SK-N-MC (cell line): Measurements from ENCODE around the gene P2RY8.
A peak's percentile ranks its signal among the peaks of the same experiment; 100 is the strongest.
"Not testable (repeated sequence)": the region's sequence is repeated elsewhere in the genome, so short reads cannot be mapped to it uniquely, and the experiment has no call there.

Experiments
- DNase-seq: peaks from one replicate; pipeline ENCODE4 v3.0.0-alpha.2; 2011; ENCODE audit warnings: low read depth, low spot score
- H3K27ac ChIP-seq: fragments of 200-600 bp; sonication (generic); 2 replicates; pipeline ENCODE4 v1.5.1; 2016; ENCODE audit warnings: mixed run types
- H3K36me3 ChIP-seq: fragments of 200-600 bp; sonication (generic); 2 replicates; pipeline ENCODE4 v1.6.1; 2017; ENCODE audit warnings: antibody characterized with exemption, low read length, mixed read lengths; ENCODE audit not compliant: insufficient read depth
- H3K4me3 ChIP-seq: fragments of 200-600 bp; sonication (generic); 2 replicates; pipeline ENCODE4 v1.5.1; 2016
- H3K9ac ChIP-seq: fragments of 200-600 bp; sonication (generic); 2 replicates; pipeline ENCODE4 v1.8.0; 2017; ENCODE audit warnings: mixed run types, mixed read lengths; ENCODE audit not compliant: insufficient read length
- H3K9me3 ChIP-seq: fragments of 200-600 bp; sonication (generic); 2 replicates; pipeline ENCODE4 v1.6.1; 2017; ENCODE audit warnings: low read depth, mild to moderate bottlenecking, antibody characterized with exemption, low read length, moderate library complexity, mixed read lengths
- EZH2 ChIP-seq: fragments of 200-600 bp; sonication (generic); IDR thresholded peaks from one replicate; pipeline ENCODE4 v1.6.1; 2017; ENCODE audit warnings: antibody characterized with exemption
- FOXP2 ChIP-seq: optimal IDR thresholded peaks from 2 replicates; pipeline ENCODE3; 2011; ENCODE audit warnings: mild to moderate bottlenecking, moderate library complexity; ENCODE audit not compliant: insufficient read depth; ENCODE audit errors: extremely low read length, control extremely low read depth
- POLR2AphosphoS5 ChIP-seq: IDR thresholded peaks from 2 replicates; pipeline ENCODE4 v1.6.1; 2012; ENCODE audit warnings: mild to moderate bottlenecking, low read depth, low read length, borderline replicate concordance

The P2RY8 gene

GRCh38 chrX:1546691-1547251, 9.8 kb upstream of the P2RY8 start:
- TF ChIP-seq POLR2AphosphoS5, result no peak
- no peak for DNase-seq
- Histone ChIP-seq H3K9ac (no peak overlapping the region), H3K4me3 (no peak overlapping the region), H3K27ac (no peak overlapping the region), H3K9me3 (no peaks in the 10 kb centered on the region), H3K36me3 (no peaks in the 10 kb centered on the region)

DNA sequence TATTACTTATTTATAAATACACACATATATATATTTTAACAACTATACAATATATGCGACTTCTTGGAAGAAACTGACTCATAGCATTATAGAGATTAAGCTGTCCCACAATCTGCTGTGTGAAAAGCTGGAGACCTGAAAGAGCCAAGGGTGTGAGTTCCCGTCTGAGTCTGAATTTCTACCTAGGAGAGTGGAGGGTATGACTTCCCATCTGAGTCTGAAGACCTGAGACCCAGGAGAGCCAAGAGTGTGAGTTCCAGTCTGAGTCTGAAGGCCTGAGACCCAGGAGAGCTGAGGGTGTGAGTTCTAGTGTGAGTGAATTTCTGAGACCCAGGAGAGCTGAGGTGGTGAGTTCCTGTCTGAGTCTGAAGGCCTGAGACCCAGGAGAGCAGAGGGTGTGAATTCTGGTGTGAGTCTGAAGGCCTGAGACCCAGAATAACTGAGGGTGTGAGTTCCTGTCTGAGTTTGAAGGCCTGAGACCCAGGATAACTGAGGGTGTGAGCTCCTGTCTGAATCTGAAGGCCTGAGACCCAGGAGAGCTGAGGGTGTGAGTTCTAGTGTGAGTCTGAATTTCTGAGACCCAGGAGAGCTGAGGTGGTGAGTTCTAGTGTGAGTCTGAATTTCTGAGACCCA, 8.9 kb upstream of the P2RY8 start:
- no peak overlapping the region for H3K4me3 ChIP-seq
- no peaks in the 10 kb centered on the region for H3K36me3 ChIP-seq
- H3K9ac ChIP-seq, result no peak overlapping the region
- no peak overlapping the region for H3K27ac ChIP-seq
- no peak for DNase-seq
- H3K9me3 ChIP-seq, result no peaks in the 10 kb centered on the region
- TF ChIP-seq EZH2, result no peak
- no peak for TF ChIP-seq POLR2AphosphoS5
- no peak for TF ChIP-seq FOXP2

- Histone ChIP-seq H3K4me3 (no peak overlapping the region), H3K9me3 (no peaks in the 10 kb centered on the region), H3K27ac (no peak overlapping the region), H3K9ac (no peak overlapping the region), H3K36me3 (no peaks in the 10 kb centered on the region)
- no peak for TF ChIP-seq POLR2AphosphoS5
- TF ChIP-seq EZH2, result no peak
- TF ChIP-seq FOXP2, result no peak
- DNase-seq, result no peak
These were observed 6.2 kb upstream of the P2RY8 start for GRCh38 chrX:1542994-1543725.

GRCh38 chrX:1539146-1539545, 2.2 kb upstream of the P2RY8 start:
- not testable (repeated sequence) for H3K27ac ChIP-seq, H3K4me3 ChIP-seq, H3K9ac ChIP-seq, H3K9me3 ChIP-seq, H3K36me3 ChIP-seq, DNase-seq

DNA sequence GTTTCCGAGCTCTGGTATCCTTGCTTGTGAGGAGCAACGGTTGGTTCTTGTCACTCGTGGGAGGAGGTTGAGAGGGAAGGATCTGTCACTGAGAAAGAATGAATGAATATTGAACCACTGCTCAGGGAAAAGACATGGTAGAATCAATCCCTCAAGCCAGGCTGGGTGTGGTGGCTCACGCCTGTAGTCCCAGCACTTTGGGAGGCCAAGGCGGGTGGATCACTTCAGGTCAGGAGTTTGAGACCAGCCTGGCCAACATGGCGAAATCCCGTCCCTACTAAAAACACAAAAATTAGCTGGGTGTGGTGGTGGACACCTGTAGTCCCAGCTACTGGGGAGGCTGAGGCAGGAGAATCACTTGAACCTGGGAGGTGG, 718 bp upstream of the P2RY8 start:
- not testable (repeated sequence) for H3K9ac ChIP-seq, H3K27ac ChIP-seq, H3K36me3 ChIP-seq, DNase-seq, H3K9me3 ChIP-seq
- H3K4me3 ChIP-seq, result 0 out of 2 replicates have a peak overlapping the region, but pooled peaks have one; percentile 37

GRCh38 chrX:1536712-1537030, 314 bp downstream of the P2RY8 start:
- Histone ChIP-seq H3K27ac (no peak overlapping the region), H3K36me3 (no peaks in the 10 kb centered on the region), H3K4me3 (no peak overlapping the region), H3K9ac (no peak overlapping the region), H3K9me3 (no peaks in the 10 kb centered on the region)
- DNase-seq, result no peak
- TF ChIP-seq FOXP2 (no peak), POLR2AphosphoS5 (no peak), EZH2 (no peak)

DNA sequence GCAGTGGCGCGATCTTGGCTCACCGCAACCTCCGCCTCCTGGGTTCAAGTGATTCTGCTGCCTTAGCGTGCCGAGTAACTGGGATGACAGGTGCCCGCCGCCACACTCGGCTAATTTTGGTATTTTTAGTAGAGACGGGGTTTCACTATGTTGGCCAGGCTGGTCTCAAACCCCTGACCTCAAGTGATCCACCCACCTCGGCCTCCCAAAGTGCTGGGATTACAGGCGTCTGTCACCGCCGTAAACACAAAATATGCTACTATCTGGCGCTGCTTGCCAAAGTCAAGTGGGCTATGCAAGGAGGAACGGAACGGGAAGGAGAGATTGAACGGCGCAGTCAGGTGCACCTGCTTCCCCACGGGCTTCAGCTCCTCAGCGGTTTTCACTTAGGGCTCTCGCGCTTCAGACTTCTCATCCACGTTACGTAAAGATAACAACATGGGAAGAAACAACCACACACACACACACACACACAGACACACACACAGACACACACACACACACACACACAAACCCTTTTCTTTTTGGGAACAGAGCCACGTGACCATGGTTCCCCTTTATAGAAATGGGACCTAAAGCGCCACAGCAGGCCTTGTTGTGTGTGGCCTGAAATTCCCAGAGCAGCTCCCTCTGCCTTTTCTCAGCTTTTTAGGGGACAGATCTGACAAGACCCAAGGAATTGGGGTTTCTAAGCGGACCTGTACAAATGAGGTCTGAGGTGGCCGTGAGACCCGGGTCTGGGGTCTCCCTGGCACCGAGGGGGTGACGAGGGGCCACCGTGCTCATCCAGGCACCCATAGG, 1.5 kb downstream of the P2RY8 start:
- no peak for DNase-seq
- TF ChIP-seq FOXP2, result no peak
- TF ChIP-seq EZH2, result no peak
- TF ChIP-seq POLR2AphosphoS5, result no peak

GRCh38 chrX:1534301-1535168, 2.5 kb downstream of the P2RY8 start:
- Histone ChIP-seq H3K9me3 (no peaks in the 10 kb centered on the region), H3K4me3 (no peak overlapping the region), H3K27ac (no peak overlapping the region), H3K36me3 (no peaks in the 10 kb centered on the region), H3K9ac (no peak overlapping the region)
- TF ChIP-seq POLR2AphosphoS5, result no peak
- no peak for TF ChIP-seq EZH2
- TF ChIP-seq FOXP2, result no peak
- no peak for DNase-seq

More for the DNA sequence above, 1.5 kb downstream of the P2RY8 start:
- no peaks in the 10 kb centered on the region for H3K36me3 ChIP-seq
- no peak overlapping the region for H3K9ac ChIP-seq
- no peaks in the 10 kb centered on the region for H3K9me3 ChIP-seq
- no peak overlapping the region for H3K27ac ChIP-seq
- H3K4me3 ChIP-seq, result no peak overlapping the region
